GM12878 (cell line): ENCODE measurements around the gene SERPINA6. TPM values are rescaled to one million over a fixed set of nuclear protein-coding genes. Genes with fewer than 3 reads are reported as not detected.

Experiments
- ATAC-seq: fragments of 200-7000 bp; cut with Tn5 transposase; 3 replicates; pipeline ENCODE4 v1.9.1; 2020; ENCODE audit warnings: mild to moderate bottlenecking, moderate library complexity
- BruUV-seq: library from RNA; stranded (reverse); fragments of 400-500 nt; replicated peaks from 2 replicates; lab custom pipeline; 2021; lab: Mats Ljungman, UMichigan
- CTCF ChIA-PET: fragments of 300-600 bp; sonication (Branson Sonifier 250); formaldehyde crosslinking; extraction: SDS; loops from one replicate; lab custom pipeline; 2021; ENCODE audit warnings: inconsistent platforms; lab: Yijun Ruan, JAX
- POLR2A ChIA-PET: fragments of 350-600 bp; formaldehyde crosslinking; extraction: SDS; loops from one replicate; lab custom pipeline; 2021; ENCODE audit warnings: inconsistent platforms; lab: Charles Lee
- RAD21 ChIA-PET: fragments of 300-600 bp; sonication (Branson Sonifier 250); formaldehyde crosslinking; loops from one replicate; lab custom pipeline; 2023; ENCODE audit warnings: antibody characterized with exemption; ENCODE audit not compliant: unreplicated experiment; lab: Charles Lee
- SMC1A ChIA-PET: fragments of 300-600 bp; sonication (Branson Sonifier 250); formaldehyde crosslinking; loops from one replicate; lab custom pipeline; 2023; ENCODE audit not compliant: unreplicated experiment, uncharacterized antibody; lab: Charles Lee
- DNase-seq: peaks from one replicate; pipeline ENCODE4 v3.0.0-alpha.2; 2011; ENCODE audit warnings: low read depth, low spot score
- FAIRE-seq: peaks from 3 replicates; lab custom pipeline; 2011; peaks lifted over from hg19 to GRCh38; lab: Jason Lieb, UNC
- H2AFZ ChIP-seq: 2 replicates; pipeline ENCODE4 v1.6.0; 2011; ENCODE audit warnings: low read depth, low read length, control low read depth; ENCODE audit not compliant: control insufficient read depth
- H3K27ac ChIP-seq: 2 replicates; pipeline ENCODE4 v1.5.1; 2011; ENCODE audit warnings: control low read depth; ENCODE audit not compliant: control insufficient read depth, insufficient read depth
- H3K27me3 ChIP-seq, 2 experiments: replicated peaks in 1 of 2; 2 replicates each; pipeline versions ENCODE4 v1.6.0 to v1.6.1; 2011; ENCODE audit warnings: low read length in 1 of 2; ENCODE audit not compliant: control insufficient read depth in 2 of 2, insufficient read depth in 2 of 2
- H3K36me3 ChIP-seq, 2 experiments: 2 replicates each; pipeline ENCODE4 v1.5.1; 2011; ENCODE audit warnings: low read length in 1 of 2; ENCODE audit not compliant: control insufficient read depth in 2 of 2, insufficient read depth in 2 of 2
- H3K4me1 ChIP-seq: 2 replicates; pipeline ENCODE4 v1.6.1; 2011; ENCODE audit warnings: mild to moderate bottlenecking, low read length, moderate library complexity, mixed read lengths; ENCODE audit not compliant: control insufficient read depth, insufficient read depth
- H3K4me2 ChIP-seq: 2 replicates; pipeline ENCODE4 v1.6.0; 2011; ENCODE audit warnings: control low read depth; ENCODE audit not compliant: control insufficient read depth, insufficient read depth
- H3K4me3 ChIP-seq: fragments of 200-600 bp; sonication (generic); 2 replicates; pipeline ENCODE4 v1.5.1; 2016
- H3K79me2 ChIP-seq: 2 replicates; pipeline ENCODE4 v1.6.0; 2011; ENCODE audit warnings: low read length; ENCODE audit not compliant: control insufficient read depth, insufficient read depth
- H3K9ac ChIP-seq: 2 replicates; pipeline ENCODE4 v1.8.0; 2011; ENCODE audit warnings: low read length, control low read depth, mixed read lengths; ENCODE audit not compliant: control insufficient read depth, insufficient read depth
- H3K9me3 ChIP-seq: replicated peaks from 3 replicates; pipeline ENCODE4 v1.5.1; 2011; ENCODE audit warnings: mild to moderate bottlenecking, low read length; ENCODE audit not compliant: control insufficient read depth, insufficient read depth
- H4K20me1 ChIP-seq: 2 replicates; pipeline ENCODE4 v1.6.0; 2011; ENCODE audit not compliant: control insufficient read depth, insufficient read depth
- CEBPB ChIP-seq, 2 experiments: fragments of 150-350 bp in 1 of 2; IDR thresholded peaks; 2 replicates each; pipeline ENCODE4 v1.6.1; 2012 to 2014; ENCODE audit warnings: low read depth in 2 of 2, low read length in 2 of 2, borderline replicate concordance in 1 of 2, inconsistent platforms in 1 of 2
- DPF2 ChIP-seq: fragments of 450-650 bp; IDR thresholded peaks from 2 replicates; pipeline ENCODE4 v1.6.1; 2017; ENCODE audit warnings: mild to moderate bottlenecking
- E2F4 ChIP-seq: IDR thresholded peaks from 2 replicates; pipeline ENCODE4 v1.6.1; 2012; ENCODE audit warnings: low read depth, low read length, improper control_type of control experiment
- HDAC2 ChIP-seq: fragments of 200-600 bp; sonication (generic); IDR thresholded peaks from 2 replicates; pipeline ENCODE4 v1.6.1; 2017
- MTA2 ChIP-seq: fragments of 450-650 bp; IDR thresholded peaks from 2 replicates; pipeline ENCODE4 v1.6.1; 2016; ENCODE audit warnings: low read depth, mild to moderate bottlenecking, moderate library complexity
- MTA3 ChIP-seq: IDR thresholded peaks from 2 replicates; pipeline ENCODE4 v1.6.1; 2012; ENCODE audit warnings: low read length, inconsistent platforms, borderline replicate concordance
- NFIC ChIP-seq: IDR thresholded peaks from 2 replicates; pipeline ENCODE4 v1.6.1; 2012; ENCODE audit warnings: low read depth, mild to moderate bottlenecking, inconsistent platforms, low read length, moderate library complexity
- RAD51 ChIP-seq: fragments of 450-650 bp; IDR thresholded peaks from 2 replicates; pipeline ENCODE4 v1.6.1; 2016; ENCODE audit warnings: moderate library complexity, mild to moderate bottlenecking, inconsistent platforms
- SIN3A ChIP-seq: IDR thresholded peaks from 2 replicates; pipeline ENCODE4 v1.6.1; 2012; ENCODE audit warnings: low read depth, low read length, improper control_type of control experiment
- TARDBP ChIP-seq: IDR thresholded peaks from 2 replicates; pipeline ENCODE4 v1.6.1; 2016; ENCODE audit warnings: borderline replicate concordance
- TCF12 ChIP-seq: IDR thresholded peaks from 2 replicates; pipeline ENCODE4 v1.6.1; 2011; ENCODE audit warnings: low read depth, mild to moderate bottlenecking, low read length
- YY1 ChIP-seq: IDR thresholded peaks from 2 replicates; pipeline ENCODE4 v1.6.1; 2011; ENCODE audit warnings: low read depth, mild to moderate bottlenecking, low read length
- ZBTB40 ChIP-seq: fragments of 450-650 bp; IDR thresholded peaks from 2 replicates; pipeline ENCODE4 v1.6.1; 2016; ENCODE audit warnings: mild to moderate bottlenecking, moderate library complexity, borderline replicate concordance
- ZNF274 ChIP-seq: IDR thresholded peaks from one replicate; pipeline ENCODE4 v1.8.0; 2011; ENCODE audit not compliant: insufficient read length, insufficient read depth
- ZNF622 ChIP-seq: fragments of 450-650 bp; IDR thresholded peaks from 2 replicates; pipeline ENCODE4 v1.6.1; 2017; ENCODE audit warnings: mild to moderate bottlenecking, inconsistent platforms
- in situ Hi-C: fragments of 300-500 bp; cut with MboI; formaldehyde crosslinking; loops from 9 replicates; pipeline ENCODE4 v1.14.3; 2018; ENCODE audit warnings: mixed read lengths
- intact Hi-C: fragments of 100-400 bp; cut with micrococcal nuclease; formaldehyde crosslinking; loops from one replicate; pipeline ENCODE4 v1.14.2; 2022; ENCODE audit not compliant: unreplicated experiment
- polyA plus RNA-seq, 11 experiments: library from polyadenylated mRNA; depleted of rRNA in 4 of 11; unstranded in 6 of 11; stranded (reverse) in 5 of 11; fragments of >200 nt; fragmentation: Nextera tagmentation in 4 of 11; fragmentation: Illumina TruSeq in 1 of 11; extraction: Ambion mirVana in 4 of 11; extraction: Trizol in 1 of 11; gene quantifications; 1 replicate in 1 of 11; 2 replicates in 10 of 11; pipeline versions ENCODE4 v1.2.1 to v1.2.3, GENCODE V29; 2011 to 2016; ENCODE audit warnings: inconsistent platforms in 2 of 11, missing spikeins in 2 of 11, low read depth in 1 of 11
- total RNA-seq, 4 experiments: library from RNA; depleted of rRNA in 3 of 4; stranded (reverse); fragments of >200 nt in 3 of 4; fragmentation: Illumina TruSeq in 1 of 4; extraction: Trizol in 1 of 4; gene quantifications; 2 replicates each; pipeline versions ENCODE4 v1.2.1 to v1.2.3, GENCODE V29; 2013 to 2021

SERPINA6 gene
- total and polyA plus RNA-seq, 10 of the 15 experiments (the other 5 are each of a cell fraction or from before 2014, with no cell fraction given), result 0.11 to 0.27 (median 0.23) TPM; not detected in 7

GRCh38 chr14:94340533-94340932, 17.4 kb upstream of the SERPINA6 start:
- DNase-seq (no peak), ATAC-seq (no peak)
- Histone ChIP-seq H3K27me3 (no peaks in the 10 kb centered on the region), H3K36me3 (no peaks in the 10 kb centered on the region), H3K4me1 (peaks cover 5% of the 10 kb centered on the region), H3K9ac (no peak overlapping the region), H3K4me3 (no peak overlapping the region), H3K27ac (no peak overlapping the region), H3K4me2 (no peak overlapping the region)
- ChIA-PET RAD21 (no interaction called here), SMC1A (no interaction called here), POLR2A (no interaction called here), CTCF (no interaction called here)
- BruUV-seq, result no TSS peak
- in situ Hi-C loops, result no loop called here
- intact Hi-C loops, result no loop called here
- TF ChIP-seq NFIC, result no peak
- no peak for TF ChIP-seq SIN3A
- TF ChIP-seq CEBPB (IDR thresholded peaks at IDR 0.05; ENCODE audit: borderline replicate concordance in 1 of 2, low read depth in 2 of 2, low read length in 2 of 2), result no peak
- TF ChIP-seq ZNF274, result no peak
- TF ChIP-seq HDAC2, result no peak
- TF ChIP-seq MTA2, result no peak
- no peak for TF ChIP-seq RAD51
- no peak for TF ChIP-seq ZBTB40
- no peak for TF ChIP-seq DPF2
- no peak for TF ChIP-seq TCF12
- no peak for TF ChIP-seq YY1
- TF ChIP-seq ZNF622, result no peak
- TF ChIP-seq TARDBP, result no peak
- no peak for TF ChIP-seq MTA3
- TF ChIP-seq E2F4, result no peak
- TF ChIP-seq, all 136 proteins: peak for 0
- FAIRE-seq, result no peak
- no peaks in the 10 kb centered on the region for H4K20me1 ChIP-seq
- H2AFZ ChIP-seq, result no peak overlapping the region
- H3K79me2 ChIP-seq, result no peaks in the 10 kb centered on the region
- peaks cover 5% of the 10 kb centered on the region; the same call in 2 of the 3 replicates for H3K9me3 ChIP-seq
